Testis (tissue), 2 donors: ENCODE measurements around the gene TNNT1.

ENCODE experiments used
- CTCF ChIP-seq, 3 experiments: fragments of 450-650 bp in 2 of 3; fragments of 200-600 bp in 1 of 3; sonication (generic) in 1 of 3; IDR thresholded peaks; one replicate each; pipeline ENCODE4 v1.5.1; 2016 to 2019; ENCODE audit warnings: antibody characterized with exemption in 3 of 3, mild to moderate bottlenecking in 2 of 3, moderate library complexity in 1 of 3
- POLR2A ChIP-seq: fragments of 450-650 bp; IDR thresholded peaks from one replicate; pipeline ENCODE4 v1.6.1; 2017; ENCODE audit warnings: antibody characterized with exemption, mild to moderate bottlenecking, moderate library complexity

- TF ChIP-seq CTCF (IDR thresholded peaks at IDR 0.05) (no peak), POLR2A (no peak)
Measured at GRCh38 chr19:55174425-55175116, 25.6 kb upstream of the TNNT1 start.
